Cortex of kidney (tissue), 1 donor: ENCODE data around the gene TET1.
"Not testable (repeated sequence)": the region's sequence is repeated elsewhere in the genome, so short reads cannot be mapped to it uniquely, and the experiment has no call there.

Source experiments
- DNase-seq: peaks from one replicate; lab custom pipeline; 2025; lab: John Stamatoyannopoulos, UW

TET1 gene

GRCh38 chr10:68713065-68713464 lies 152.9 kb downstream of the TET1 start:
- not testable (repeated sequence) for DNase-seq

- no peak for DNase-seq
These were observed 157.3 kb downstream of the TET1 start for GRCh38 chr10:68717435-68717834.

GRCh38 chr10:68720793-68721672 lies 160.9 kb downstream of the TET1 start, which contains the start of gene CCAR1:
Gene CCAR1 (plus strand): TSS chr10:68721239. CDS start chr10:68722505, 1,266 bp downstream.
- DNase-seq = peak; percentile 14

- DNase-seq = no peak
These were observed 161.7 kb downstream of the TET1 start for GRCh38 chr10:68721673-68722335.

- no peak for DNase-seq
These were observed 164.9 kb downstream of the TET1 start for GRCh38 chr10:68725016-68725415.

- DNase-seq = no peak
These were observed 167.0 kb downstream of the TET1 start for GRCh38 chr10:68727146-68727545.

GRCh38 chr10:68732651-68733050 lies 172.5 kb downstream of the TET1 start:
- DNase-seq = no peak

- DNase-seq = no peak
These were observed 174.2 kb downstream of the TET1 start for GRCh38 chr10:68734349-68734748.

GRCh38 chr10:68735119-68735518 lies 175.0 kb downstream of the TET1 start:
- DNase-seq = no peak

GRCh38 chr10:68735739-68736138 lies 175.6 kb downstream of the TET1 start:
- DNase-seq = not testable (repeated sequence)

GRCh38 chr10:68740676-68741075 lies 180.5 kb downstream of the TET1 start:
- DNase-seq = not testable (repeated sequence)

GRCh38 chr10:68742397-68742796 lies 182.3 kb downstream of the TET1 start:
- DNase-seq = no peak
